Lung (tissue), 12 donors: ENCODE measurements around the gene SCARB1. TPM values are rescaled to one million over a fixed set of nuclear protein-coding genes. Genes with fewer than 3 reads are reported as not detected.

Experiments
- ATAC-seq: fragments of 200-7000 bp; cut with Tn5 transposase; one replicate; pipeline ENCODE4 v1.9.1; 2020; ENCODE audit warnings: moderate number of reproducible peaks; ENCODE audit not compliant: insufficient read depth, low FRiP score
- DNase-seq, 3 donors: peaks; one replicate each; pipeline ENCODE4 v3.0.0-alpha.2; 2013 to 2017
- H3K27ac ChIP-seq, 2 donors: one replicate each; pipeline ENCODE4 v1.5.1; 2013; ENCODE audit warnings: mild to moderate bottlenecking in 2 of 2, moderate library complexity in 2 of 2, control low read depth in 1 of 2, inconsistent platforms in 1 of 2, low read depth in 1 of 2, low read length in 1 of 2
- H3K27me3 ChIP-seq, 3 donors: one replicate each; pipeline ENCODE4 v1.5.1; 2013; ENCODE audit warnings: low read length in 2 of 3; ENCODE audit not compliant: control insufficient read depth in 3 of 3, insufficient read depth in 3 of 3
- H3K36me3 ChIP-seq, 4 donors: one replicate each; pipeline ENCODE4 v1.5.1; 2013; ENCODE audit warnings: low read length in 4 of 4, mild to moderate bottlenecking in 1 of 4, moderate library complexity in 1 of 4; ENCODE audit not compliant: control insufficient read depth in 4 of 4, insufficient read depth in 4 of 4
- H3K4me1 ChIP-seq, 5 donors: one replicate each; pipeline ENCODE4 v1.5.1; 2013; ENCODE audit warnings: low read length in 5 of 5, mild to moderate bottlenecking in 2 of 5, moderate library complexity in 1 of 5; ENCODE audit not compliant: control insufficient read depth in 5 of 5, insufficient read depth in 5 of 5
- H3K4me3 ChIP-seq: one replicate; pipeline ENCODE4 v1.5.1; 2013; ENCODE audit warnings: mild to moderate bottlenecking, control low read depth, moderate library complexity
- H3K9ac ChIP-seq, 2 donors: one replicate each; pipeline ENCODE4 v1.5.1; 2013; ENCODE audit warnings: low read length in 2 of 2, control low read depth in 1 of 2; ENCODE audit not compliant: insufficient read depth in 1 of 2
- H3K9me3 ChIP-seq, 4 donors: one replicate each; pipeline ENCODE4 v1.5.1; 2013; ENCODE audit warnings: low read length in 3 of 4, mild to moderate bottlenecking in 1 of 4, moderate library complexity in 1 of 4; ENCODE audit not compliant: control insufficient read depth in 4 of 4, insufficient read depth in 3 of 4
- WGBS, 2 donors: extraction: QIAGEN DNeasy Blood & Tissue Kit; methylation state at CpG; one replicate each; pipeline ENCODE4 v1.1.7; 2013; 5-methylcytosine and 5-hydroxymethylcytosine counted together
- polyA plus RNA-seq, 2 donors: library from polyadenylated mRNA; stranded (reverse); fragments of 200-250 nt; gene quantifications; one replicate each; pipeline ENCODE4 v1.2.1, GENCODE V29; 2013
- total RNA-seq, 2 donors: library from RNA; depleted of rRNA in 1 of 2; stranded (reverse); fragments of >200 nt in 1 of 2; gene quantifications; one replicate each; pipeline ENCODE4 v1.2.1, GENCODE V29; 2014 to 2021
- TF ChIP-seq, protein P1 (sequence below): IDR thresholded peaks from 2 replicates; pipeline ENCODE4 v1.5.1; 2012; ENCODE audit warnings: mild to moderate bottlenecking; ENCODE audit errors: control extremely low read depth, extremely low read depth
- donor health status: control.
- donor health status: control.
- donor health status: Bipolar disorder and iron deficiency.
- donor health status: healthy.
- donor health status: DM: yes; HTN: yes; CAD: no.

Gene SCARB1
- total and polyA plus RNA-seq, 4 donors = 11.9 to 31.3 (median 28.8) TPM

DNA sequence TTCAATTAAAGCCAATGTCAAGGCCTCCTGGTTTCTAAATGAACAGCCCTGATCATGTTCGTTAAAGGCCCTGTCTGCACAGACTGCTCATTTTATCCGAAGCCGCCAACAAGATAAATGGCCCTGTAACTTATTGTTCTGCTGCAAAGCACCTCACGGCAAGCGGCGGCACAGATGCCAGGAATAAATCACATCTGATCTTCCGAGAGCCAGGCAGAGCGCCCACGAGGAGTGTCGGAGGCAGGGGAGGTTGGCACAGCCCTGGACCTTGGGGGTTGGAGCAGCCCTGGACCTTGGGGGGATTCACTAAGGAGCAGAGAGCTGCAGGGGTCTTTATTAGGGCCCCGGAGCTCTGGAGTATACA is 110.5 kb downstream of the SCARB1 start:
- DNase-seq = no peak
- ATAC-seq = no peak
- Histone ChIP-seq H3K9ac (no peak overlapping the region), H3K36me3 (no peaks in the 10 kb centered on the region), H3K4me1 (peaks cover 0 to 21% (median 12%) of the 10 kb centered on the region in 5 donors), H3K9me3 (peaks cover 0 to 5% (median 2%) of the 10 kb centered on the region in 4 donors), H3K27me3 (no peaks in the 10 kb centered on the region), H3K27ac (no peak overlapping the region), H3K4me3 (no peak overlapping the region)
- WGBS, 2 donors = 87 to 88% methylated on average over 11 of the region's 11 CpGs
- TF ChIP-seq, protein P1, sequence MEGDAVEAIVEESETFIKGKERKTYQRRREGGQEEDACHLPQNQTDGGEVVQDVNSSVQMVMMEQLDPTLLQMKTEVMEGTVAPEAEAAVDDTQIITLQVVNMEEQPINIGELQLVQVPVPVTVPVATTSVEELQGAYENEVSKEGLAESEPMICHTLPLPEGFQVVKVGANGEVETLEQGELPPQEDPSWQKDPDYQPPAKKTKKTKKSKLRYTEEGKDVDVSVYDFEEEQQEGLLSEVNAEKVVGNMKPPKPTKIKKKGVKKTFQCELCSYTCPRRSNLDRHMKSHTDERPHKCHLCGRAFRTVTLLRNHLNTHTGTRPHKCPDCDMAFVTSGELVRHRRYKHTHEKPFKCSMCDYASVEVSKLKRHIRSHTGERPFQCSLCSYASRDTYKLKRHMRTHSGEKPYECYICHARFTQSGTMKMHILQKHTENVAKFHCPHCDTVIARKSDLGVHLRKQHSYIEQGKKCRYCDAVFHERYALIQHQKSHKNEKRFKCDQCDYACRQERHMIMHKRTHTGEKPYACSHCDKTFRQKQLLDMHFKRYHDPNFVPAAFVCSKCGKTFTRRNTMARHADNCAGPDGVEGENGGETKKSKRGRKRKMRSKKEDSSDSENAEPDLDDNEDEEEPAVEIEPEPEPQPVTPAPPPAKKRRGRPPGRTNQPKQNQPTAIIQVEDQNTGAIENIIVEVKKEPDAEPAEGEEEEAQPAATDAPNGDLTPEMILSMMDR = no peak

DNA sequence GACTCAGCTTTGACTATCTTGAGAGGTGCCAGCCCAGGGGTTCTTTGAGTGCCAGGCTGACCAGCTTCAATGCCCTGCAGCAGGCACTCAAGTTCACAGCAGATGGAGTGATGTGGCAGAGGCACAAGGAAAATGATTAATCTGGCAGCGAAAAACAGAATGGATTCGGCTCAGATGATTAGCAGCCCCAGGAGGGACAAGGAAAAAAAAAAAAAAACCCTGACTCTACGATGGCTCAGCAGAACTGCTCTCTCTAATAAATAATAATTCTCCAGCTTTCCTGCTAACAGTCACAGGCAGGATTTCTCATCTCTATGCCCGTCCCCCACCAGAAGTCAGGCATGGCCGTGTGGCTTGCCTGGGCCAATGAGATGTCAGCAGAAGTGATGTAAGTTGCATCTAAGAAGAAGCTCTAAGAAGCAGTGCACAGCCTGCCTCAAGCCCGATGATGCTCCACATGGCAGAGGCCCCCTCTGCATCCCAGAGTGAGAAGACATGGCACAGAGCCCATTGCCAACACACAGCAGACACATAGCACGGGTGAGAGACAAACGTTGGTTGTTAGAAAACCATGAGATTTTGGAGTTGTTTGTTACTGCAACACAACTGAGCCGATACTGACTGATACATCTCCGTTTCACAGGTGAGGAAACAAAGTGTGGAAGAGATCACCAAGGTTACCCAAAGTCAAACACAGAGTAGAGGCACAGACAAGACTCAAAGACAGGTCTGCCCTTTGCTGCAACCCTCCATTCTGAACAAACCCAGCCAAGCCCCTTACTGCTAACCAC is 111.0 kb downstream of the SCARB1 start:
- peak overlapping the region in 1 of 2 donors; percentile 3 for H3K27ac ChIP-seq
- 70 to 82% methylated on average over 10 of the region's 10 CpGs for WGBS, 2 donors
- no peaks in the 10 kb centered on the region for H3K36me3 ChIP-seq
- H3K9ac ChIP-seq = no peak overlapping the region
- no peak for ATAC-seq
- no peak overlapping the region for H3K4me3 ChIP-seq
- H3K27me3 ChIP-seq = no peaks in the 10 kb centered on the region
- TF ChIP-seq, protein P1 = no peak
- H3K9me3 ChIP-seq = peaks cover 0 to 5% (median 2%) of the 10 kb centered on the region in 4 donors
- DNase-seq = no peak
- H3K4me1 ChIP-seq = peaks cover 0 to 18% (median 12%) of the 10 kb centered on the region in 5 donors

DNA sequence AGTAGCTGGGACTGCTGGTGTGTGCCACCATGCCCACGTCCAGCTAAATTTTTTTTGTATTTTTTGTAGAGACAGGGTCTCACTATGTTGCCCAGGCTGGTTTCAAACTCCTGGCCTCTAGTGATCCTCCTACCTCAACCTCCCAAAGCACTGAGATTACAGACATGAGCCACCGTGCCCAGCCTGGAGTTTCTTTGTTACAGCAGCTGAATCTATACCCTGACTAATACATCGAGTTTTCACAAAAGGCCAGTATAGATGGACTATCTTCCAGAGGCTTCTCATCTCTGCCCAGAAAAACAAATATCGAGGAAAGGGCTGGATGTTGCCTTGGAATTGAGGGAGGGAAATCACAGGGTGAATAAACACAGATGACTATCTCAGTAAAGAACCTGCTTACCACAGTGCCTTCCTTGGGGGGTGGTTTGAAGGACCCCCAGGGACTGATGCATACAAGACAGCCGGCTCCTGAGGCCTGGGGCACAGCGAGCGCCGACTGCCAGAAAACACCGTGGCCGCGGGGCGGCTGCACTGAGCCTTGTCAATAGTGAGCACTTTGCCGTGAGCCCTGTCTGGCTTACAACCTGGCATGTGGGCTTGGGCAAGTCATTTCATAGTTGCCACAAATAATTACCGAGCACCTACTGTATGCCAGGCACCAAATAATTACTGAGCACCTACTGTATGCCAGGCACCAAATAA is 111.9 kb downstream of the SCARB1 start:
- no peaks in the 10 kb centered on the region for H3K27me3 ChIP-seq
- H3K4me3 ChIP-seq = no peak overlapping the region
- H3K9ac ChIP-seq = no peak overlapping the region
- H3K4me1 ChIP-seq = peaks cover 0 to 19% (median 12%) of the 10 kb centered on the region in 5 donors
- no peaks in the 10 kb centered on the region for H3K36me3 ChIP-seq
- WGBS, 2 donors = 94 to 96% methylated on average over 14 of the region's 14 CpGs
- peaks cover 0 to 2% (median 0%) of the 10 kb centered on the region in 4 donors for H3K9me3 ChIP-seq
- ATAC-seq = no peak
- TF ChIP-seq, protein P1 = no peak
- H3K27ac ChIP-seq = no peak overlapping the region
- DNase-seq = no peak
